ENCODE data around the gene CERS6.
A peak's percentile ranks its signal among the peaks of the same experiment; 100 is the strongest.

The CERS6 gene

GRCh38 chr2:168687314-168687713, 231.2 kb downstream of the CERS6 start:
- no peak overlapping the region for H3K4me3 ChIP-seq (ENCODE audit: low read depth, low read length)
- TF ChIP-seq, protein P1, sequence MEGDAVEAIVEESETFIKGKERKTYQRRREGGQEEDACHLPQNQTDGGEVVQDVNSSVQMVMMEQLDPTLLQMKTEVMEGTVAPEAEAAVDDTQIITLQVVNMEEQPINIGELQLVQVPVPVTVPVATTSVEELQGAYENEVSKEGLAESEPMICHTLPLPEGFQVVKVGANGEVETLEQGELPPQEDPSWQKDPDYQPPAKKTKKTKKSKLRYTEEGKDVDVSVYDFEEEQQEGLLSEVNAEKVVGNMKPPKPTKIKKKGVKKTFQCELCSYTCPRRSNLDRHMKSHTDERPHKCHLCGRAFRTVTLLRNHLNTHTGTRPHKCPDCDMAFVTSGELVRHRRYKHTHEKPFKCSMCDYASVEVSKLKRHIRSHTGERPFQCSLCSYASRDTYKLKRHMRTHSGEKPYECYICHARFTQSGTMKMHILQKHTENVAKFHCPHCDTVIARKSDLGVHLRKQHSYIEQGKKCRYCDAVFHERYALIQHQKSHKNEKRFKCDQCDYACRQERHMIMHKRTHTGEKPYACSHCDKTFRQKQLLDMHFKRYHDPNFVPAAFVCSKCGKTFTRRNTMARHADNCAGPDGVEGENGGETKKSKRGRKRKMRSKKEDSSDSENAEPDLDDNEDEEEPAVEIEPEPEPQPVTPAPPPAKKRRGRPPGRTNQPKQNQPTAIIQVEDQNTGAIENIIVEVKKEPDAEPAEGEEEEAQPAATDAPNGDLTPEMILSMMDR (conservative IDR thresholded peaks at IDR 0.05; ENCODE audit: low read depth, low read length), result peak; percentile 43
- peak; percentile 60 for DNase-seq (ENCODE audit: low read depth)

DNA sequence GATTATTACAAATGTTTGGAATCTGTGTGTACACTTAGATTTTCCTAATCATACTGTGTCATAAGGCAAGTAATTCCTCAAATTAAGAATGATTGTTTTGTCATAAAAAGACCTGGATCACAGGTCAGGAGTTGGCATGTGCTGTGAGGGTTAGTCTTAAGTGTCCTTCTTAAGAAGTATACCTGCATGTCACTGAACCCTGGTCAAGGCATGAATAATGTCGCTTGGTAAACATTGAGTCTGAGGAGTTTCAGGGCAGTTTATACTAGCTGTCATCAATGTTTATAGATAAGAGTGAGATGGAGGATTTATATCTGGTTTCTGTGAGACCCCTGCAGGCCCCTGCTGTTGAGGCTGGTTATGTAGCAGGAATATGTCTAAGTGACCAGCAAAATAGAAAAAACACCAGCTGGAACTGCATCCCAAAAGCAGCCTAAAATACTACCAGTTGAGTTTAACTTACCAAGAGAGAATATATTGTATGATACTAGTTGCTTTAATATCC, 234.4 kb downstream of the CERS6 start:
- TF ChIP-seq, protein P1 (conservative IDR thresholded peaks at IDR 0.05; ENCODE audit: low read depth, low read length), result no peak
- H3K4me3 ChIP-seq (ENCODE audit: low read depth, low read length), result no peak overlapping the region
- DNase-seq (ENCODE audit: low read depth), result no peak

GRCh38 chr2:168691221-168691620, 235.1 kb downstream of the CERS6 start:
- no peak for DNase-seq (ENCODE audit: low read depth)
- TF ChIP-seq, protein P1 (conservative IDR thresholded peaks at IDR 0.05; ENCODE audit: low read depth, low read length), result no peak
- H3K4me3 ChIP-seq (ENCODE audit: low read depth, low read length), result no peak overlapping the region

DNA sequence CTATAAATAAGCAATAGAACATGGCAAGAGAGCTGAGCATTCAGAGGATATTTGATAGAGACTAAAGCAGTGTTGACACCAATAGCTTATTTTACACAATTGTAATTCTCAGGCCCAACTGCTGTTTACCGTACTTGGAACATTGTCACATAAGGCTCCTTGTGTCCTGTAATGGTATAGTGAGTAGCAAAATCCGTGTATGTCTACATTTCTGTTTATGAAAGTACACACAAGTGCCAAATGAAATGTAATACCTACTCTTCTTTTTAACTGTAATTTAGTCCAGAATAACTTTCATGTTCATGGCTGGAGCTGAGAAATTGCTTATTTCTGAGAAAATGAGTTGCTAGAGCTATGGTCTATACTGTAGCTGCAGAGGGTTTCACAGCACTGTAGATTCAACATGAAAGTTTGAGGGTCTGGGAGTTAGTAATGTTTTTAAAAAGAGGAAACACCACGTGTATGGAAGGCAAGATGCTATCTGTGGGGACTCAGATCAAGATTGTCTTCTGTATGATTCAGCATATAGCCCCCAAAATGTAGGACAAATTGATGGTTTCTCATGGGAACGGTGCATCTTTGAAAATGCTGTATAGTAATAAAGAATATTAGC, 236.2 kb downstream of the CERS6 start:
- no peak overlapping the region for H3K4me3 ChIP-seq (ENCODE audit: low read depth, low read length)
- DNase-seq (ENCODE audit: low read depth), result no peak
- TF ChIP-seq, protein P1 (conservative IDR thresholded peaks at IDR 0.05; ENCODE audit: low read depth, low read length), result no peak

DNA sequence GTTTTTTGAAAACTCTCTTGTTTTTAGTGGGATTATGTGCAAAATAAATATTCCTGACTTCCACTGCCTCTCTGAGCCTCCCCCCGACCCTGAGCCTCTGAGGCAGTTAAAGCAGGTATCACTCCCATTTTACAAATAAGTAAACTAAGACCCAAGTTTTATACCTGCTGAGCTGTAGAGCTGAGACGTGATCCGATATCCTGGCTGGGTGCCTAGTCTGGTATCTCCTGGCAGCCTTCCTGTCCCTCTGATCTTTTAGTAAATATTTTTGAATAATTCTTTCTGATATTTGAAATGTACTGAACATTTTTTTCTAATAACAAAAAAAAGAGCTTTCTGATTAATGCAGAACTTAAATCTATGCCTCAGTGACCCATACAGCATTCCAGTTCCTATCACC, 238.1 kb downstream of the CERS6 start:
- TF ChIP-seq, protein P1 (conservative IDR thresholded peaks at IDR 0.05; ENCODE audit: low read depth, low read length), result no peak
- no peak for DNase-seq (ENCODE audit: low read depth)
- H3K4me3 ChIP-seq (ENCODE audit: low read depth, low read length), result no peak overlapping the region

GRCh38 chr2:168694866-168695265, 238.8 kb downstream of the CERS6 start:
- no peak overlapping the region for H3K4me3 ChIP-seq (ENCODE audit: low read depth, low read length)
- TF ChIP-seq, protein P1 (conservative IDR thresholded peaks at IDR 0.05; ENCODE audit: low read depth, low read length), result no peak
- no peak for DNase-seq (ENCODE audit: low read depth)

GRCh38 chr2:168697668-168698121, 241.6 kb downstream of the CERS6 start:
- H3K4me3 ChIP-seq (ENCODE audit: low read depth, low read length), result no peak overlapping the region
- peak; percentile 59 for DNase-seq (ENCODE audit: low read depth)
- TF ChIP-seq, protein P1 (conservative IDR thresholded peaks at IDR 0.05; ENCODE audit: low read depth, low read length), result peak; percentile 23

Data from choroid plexus epithelial cell (primary cell).